H1 (cell line): ENCODE measurements around the gene EPHB1. TPM values are rescaled to one million over a fixed set of nuclear protein-coding genes. Genes with fewer than 3 reads are reported as not detected.

Experiments used
- CTCF ChIA-PET: fragments of 300-600 bp; sonication (Branson Sonifier 250); formaldehyde crosslinking; loops from one replicate; lab custom pipeline; 2021; ENCODE audit not compliant: partially characterized antibody; lab: Charles Lee
- POLR2A ChIA-PET: fragments of 300-600 bp; sonication (Branson Sonifier 250); formaldehyde crosslinking; loops from one replicate; lab custom pipeline; 2021; ENCODE audit warnings: inconsistent platforms; ENCODE audit not compliant: partially characterized antibody; lab: Charles Lee
- DNase-seq, 2 experiments: peaks; one replicate each; pipeline versions ENCODE4 v3.0.0 to v3.0.0-alpha.2; 2010 to 2022; ENCODE audit warnings: low spot score in 2 of 2, low read depth in 1 of 2, mixed read lengths in 1 of 2
- FAIRE-seq: peaks from 2 replicates; lab custom pipeline; 2011; peaks lifted over from hg19 to GRCh38; lab: Jason Lieb, UNC
- H2AFZ ChIP-seq: 2 replicates; pipeline ENCODE4 v1.8.1; 2012; ENCODE audit warnings: low read length, inconsistent platforms
- H2AK5ac ChIP-seq: 2 replicates; pipeline ENCODE4 v1.6.1; 2013; ENCODE audit warnings: low read depth, low read length
- H2BK120ac ChIP-seq: replicated peaks from 2 replicates; pipeline ENCODE3; 2013; ENCODE audit warnings: low read depth, low read length, inconsistent platforms
- H2BK12ac ChIP-seq: 2 replicates; pipeline ENCODE4 v1.6.1; 2013; ENCODE audit warnings: low read depth, low read length
- H2BK15ac ChIP-seq: 2 replicates; pipeline ENCODE4 v1.6.1; 2013; ENCODE audit warnings: low read length
- H2BK20ac ChIP-seq: 2 replicates; pipeline ENCODE4 v1.6.1; 2013; ENCODE audit warnings: low read length
- H2BK5ac ChIP-seq: 2 replicates; pipeline ENCODE4 v1.6.1; 2013; ENCODE audit warnings: low read depth, low read length
- H3K14ac ChIP-seq: 2 replicates; pipeline ENCODE4 v1.6.1; 2013; ENCODE audit warnings: inconsistent platforms; ENCODE audit not compliant: insufficient read length
- H3K18ac ChIP-seq: 2 replicates; pipeline ENCODE4 v1.6.1; 2013; ENCODE audit warnings: low read length; ENCODE audit errors: extremely low read depth
- H3K23ac ChIP-seq: 2 replicates; pipeline ENCODE4 v1.6.1; 2013; ENCODE audit warnings: inconsistent platforms; ENCODE audit not compliant: insufficient read length
- H3K23me2 ChIP-seq: 2 replicates; pipeline ENCODE4 v1.6.1; 2013; ENCODE audit warnings: low read depth, low read length
- H3K27ac ChIP-seq: 2 replicates; pipeline ENCODE4 v1.6.1; 2011; ENCODE audit warnings: low read depth, low read length, inconsistent platforms
- H3K27me3 ChIP-seq, 4 experiments: replicated peaks in 1 of 4; 1 replicate in 1 of 4; 2 replicates in 3 of 4; pipeline versions ENCODE4 v1.6.1 to v1.8.1; 2011 to 2013; ENCODE audit warnings: low read length in 3 of 4, mild to moderate bottlenecking in 3 of 4, inconsistent platforms in 2 of 4, mixed read lengths in 2 of 4, moderate library complexity in 1 of 4; ENCODE audit not compliant: control insufficient read depth in 3 of 4, insufficient read depth in 3 of 4; ENCODE audit errors: extremely low read depth in 1 of 4
- H3K36me3 ChIP-seq, 4 experiments: 2 replicates each; pipeline versions ENCODE4 v1.6.1 to v1.8.1; 2011 to 2013; ENCODE audit warnings: mild to moderate bottlenecking in 4 of 4, low read length in 3 of 4, moderate library complexity in 2 of 4, control low read depth in 1 of 4, inconsistent platforms in 1 of 4; ENCODE audit not compliant: insufficient read depth in 4 of 4, control insufficient read depth in 2 of 4
- H3K4ac ChIP-seq: replicated peaks from 2 replicates; pipeline ENCODE3; 2013; ENCODE audit warnings: low read length, low read depth, mixed read lengths, inconsistent platforms; ENCODE audit not compliant: insufficient read length
- H3K4me1 ChIP-seq, 4 experiments: replicated peaks in 1 of 4; 1 replicate in 1 of 4; 2 replicates in 3 of 4; pipeline versions ENCODE4 v1.6.1 to v1.8.1; 2011 to 2013; ENCODE audit warnings: low read length in 3 of 4, inconsistent platforms in 2 of 4, mixed read lengths in 1 of 4; ENCODE audit not compliant: insufficient read depth in 4 of 4, control insufficient read depth in 3 of 4
- H3K4me2 ChIP-seq, 2 experiments: 2 replicates each; pipeline versions ENCODE4 v1.6.1 to v1.8.1; 2011 to 2013; ENCODE audit warnings: low read depth in 2 of 2, low read length in 2 of 2, control low read depth in 1 of 2, inconsistent platforms in 1 of 2, mild to moderate bottlenecking in 1 of 2; ENCODE audit not compliant: insufficient read depth in 1 of 2
- H3K4me3 ChIP-seq, 4 experiments: fragments of 200-600, 300-600 bp in 1 of 4; sonication (generic), shearing (Covaris generic), sonication (Bioruptor Twin) in 1 of 4; 2 replicates each; pipeline versions ENCODE4 v1.5.1 to v1.8.1; 2011 to 2016; ENCODE audit warnings: low read length in 4 of 4, low read depth in 3 of 4, control low read depth in 2 of 4, inconsistent platforms in 2 of 4, mild to moderate bottlenecking in 2 of 4, mixed read lengths in 1 of 4, moderate library complexity in 1 of 4; ENCODE audit not compliant: insufficient read depth in 2 of 4; ENCODE audit errors: extremely low read depth in 1 of 4
- H3K56ac ChIP-seq: replicated peaks from 2 replicates; pipeline ENCODE3; 2013; ENCODE audit warnings: low read depth, mild to moderate bottlenecking, mixed read lengths, low read length, inconsistent platforms; ENCODE audit not compliant: insufficient read length
- H3K79me1 ChIP-seq: 2 replicates; pipeline ENCODE4 v1.6.1; 2013; ENCODE audit warnings: low read depth, low read length, control low read depth
- H3K79me2 ChIP-seq, 2 experiments: 2 replicates each; pipeline versions ENCODE4 v1.6.1 to v1.8.1; 2012 to 2013; ENCODE audit warnings: low read length in 2 of 2, mild to moderate bottlenecking in 2 of 2, inconsistent platforms in 1 of 2; ENCODE audit not compliant: insufficient read depth in 2 of 2, control insufficient read depth in 1 of 2
- H3K9ac ChIP-seq, 4 experiments: replicated peaks in 1 of 4; 1 replicate in 1 of 4; 2 replicates in 3 of 4; pipeline versions ENCODE4 v1.6.1 to v1.8.1; 2011 to 2013; ENCODE audit warnings: low read depth in 3 of 4, low read length in 3 of 4, control low read depth in 2 of 4, mild to moderate bottlenecking in 2 of 4, moderate library complexity in 2 of 4, inconsistent platforms in 1 of 4; ENCODE audit errors: extremely low read depth in 1 of 4
- H3K9me3 ChIP-seq, 2 experiments: 2 replicates each; pipeline versions ENCODE4 v1.6.1 to v1.8.1; 2012 to 2013; ENCODE audit warnings: mild to moderate bottlenecking in 2 of 2, moderate library complexity in 2 of 2, control low read depth in 1 of 2, inconsistent platforms in 1 of 2, low read depth in 1 of 2, low read length in 1 of 2, mixed read lengths in 1 of 2; ENCODE audit not compliant: insufficient read depth in 2 of 2
- H4K20me1 ChIP-seq, 2 experiments: replicated peaks in 1 of 2; 2 replicates each; pipeline versions ENCODE3 to v1.8.1; 2011 to 2013; ENCODE audit warnings: inconsistent platforms in 2 of 2, low read length in 2 of 2, mild to moderate bottlenecking in 1 of 2; ENCODE audit not compliant: insufficient read depth in 2 of 2, control insufficient read depth in 1 of 2
- H4K5ac ChIP-seq: 2 replicates; pipeline ENCODE4 v1.6.1; 2013; ENCODE audit warnings: low read length, low read depth, mixed read lengths, inconsistent platforms; ENCODE audit not compliant: insufficient read length
- H4K8ac ChIP-seq: 2 replicates; pipeline ENCODE4 v1.8.0; 2013; ENCODE audit warnings: mild to moderate bottlenecking, moderate library complexity, low read length, inconsistent platforms; ENCODE audit not compliant: insufficient read depth; ENCODE audit errors: extremely low read depth
- H4K91ac ChIP-seq: replicated peaks from 2 replicates; pipeline ENCODE3; 2013; ENCODE audit warnings: low read length, mixed read lengths, inconsistent platforms; ENCODE audit not compliant: insufficient read length
- BRCA1 ChIP-seq: IDR thresholded peaks from 2 replicates; pipeline ENCODE4 v1.6.1; 2012; ENCODE audit warnings: low read depth, low read length, improper control_type of control experiment
- CEBPB ChIP-seq: IDR thresholded peaks from 2 replicates; pipeline ENCODE4 v1.6.1; 2012; ENCODE audit warnings: low read depth, low read length
- E2F6 ChIP-seq: IDR thresholded peaks from 2 replicates; pipeline ENCODE4 v1.6.1; 2012; ENCODE audit warnings: inconsistent platforms
- FOSL1 ChIP-seq: IDR thresholded peaks from 2 replicates; pipeline ENCODE4 v1.6.1; 2011; ENCODE audit warnings: mild to moderate bottlenecking, low read depth, low read length, moderate library complexity; ENCODE audit not compliant: insufficient read depth
- GTF2F1 ChIP-seq: IDR thresholded peaks from 2 replicates; pipeline ENCODE4 v1.6.1; 2012; ENCODE audit warnings: low read depth, low read length, improper control_type of control experiment, borderline replicate concordance
- HDAC2 ChIP-seq, 2 experiments: fragments of 300-600 bp in 1 of 2; sonication (generic) in 1 of 2; IDR thresholded peaks; 2 replicates each; pipeline ENCODE4 v1.6.1; 2011 to 2012; ENCODE audit warnings: low read depth in 2 of 2, low read length in 2 of 2, mild to moderate bottlenecking in 2 of 2, moderate library complexity in 2 of 2, borderline replicate concordance in 1 of 2, inconsistent platforms in 1 of 2
- JUN ChIP-seq: IDR thresholded peaks from 2 replicates; pipeline ENCODE4 v1.6.1; 2011; ENCODE audit warnings: low read depth, mild to moderate bottlenecking, improper control_type of control experiment, low read length
- KDM4A ChIP-seq: IDR thresholded peaks from one replicate; pipeline ENCODE4 v1.7.1; 2012; ENCODE audit warnings: low read depth, mild to moderate bottlenecking, moderate library complexity, low read length, inconsistent platforms; ENCODE audit not compliant: severe bottlenecking
- POLR2A ChIP-seq, 2 experiments: IDR thresholded peaks; 1 replicate in 1 of 2; 2 replicates in 1 of 2; pipeline ENCODE4 v1.6.1; 2011; ENCODE audit warnings: low read depth in 2 of 2, low read length in 2 of 2, mild to moderate bottlenecking in 2 of 2; ENCODE audit errors: control extremely low read depth in 1 of 2
- SIRT6 ChIP-seq: IDR thresholded peaks from one replicate; pipeline ENCODE4 v1.7.1; 2012; ENCODE audit warnings: low read length, inconsistent platforms
- SP4 ChIP-seq: IDR thresholded peaks from 2 replicates; pipeline ENCODE4 v1.6.1; 2012; ENCODE audit warnings: low read length, inconsistent platforms
- TAF7 ChIP-seq: optimal IDR thresholded peaks from 2 replicates; pipeline ENCODE3; 2011; ENCODE audit warnings: low read depth, mild to moderate bottlenecking, inconsistent platforms, low read length, moderate library complexity, borderline replicate concordance
- WGBS, 2 experiments: shearing (Covaris generic) in 1 of 2; methylation state at CpG; one replicate each; pipeline versions ENCODE4 v1.1.6 to v1.1.7; 2013 to 2015; ENCODE audit warnings: low lambda C conversion rate in 2 of 2, mixed read lengths in 2 of 2, inconsistent platforms in 1 of 2, low coverage in 1 of 2, missing lambda C conversion rate in 1 of 2; ENCODE audit not compliant: insufficient replicate concordance in 2 of 2, insufficient coverage in 1 of 2, insufficient read length in 1 of 2; ENCODE audit errors: extremely low coverage in 1 of 2, missing lambda C conversion rate in 1 of 2; 5-methylcytosine and 5-hydroxymethylcytosine counted together
- polyA plus RNA-seq, 7 experiments: library from polyadenylated mRNA; depleted of rRNA in 3 of 7; stranded (reverse) in 5 of 7; unstranded in 2 of 7; fragments of >200 nt in 5 of 7; fragments of 200-250 nt in 2 of 7; gene quantifications; 1 replicate in 5 of 7; 2 replicates in 1 of 7; 4 replicates in 1 of 7; pipeline versions ENCODE4 v1.2.1 to v1.2.3, GENCODE V29; 2011 to 2013; ENCODE audit warnings: missing spikeins in 2 of 7, mixed read lengths in 2 of 7
- total RNA-seq: library from RNA; stranded (reverse); fragmentation: NEBNext Ultra II Directional; extraction: Animal tissue kit (Norgen Biotek cat#: 25700); gene quantifications from 2 replicates; pipeline ENCODE4 v1.2.1, GENCODE V29; 2021

The EPHB1 gene
- total and polyA plus RNA-seq, 2 of the 8 experiments (the other 6 are each of a cell fraction or from before 2014, with no cell fraction given): 3.5 to 5.9 TPM

DNA sequence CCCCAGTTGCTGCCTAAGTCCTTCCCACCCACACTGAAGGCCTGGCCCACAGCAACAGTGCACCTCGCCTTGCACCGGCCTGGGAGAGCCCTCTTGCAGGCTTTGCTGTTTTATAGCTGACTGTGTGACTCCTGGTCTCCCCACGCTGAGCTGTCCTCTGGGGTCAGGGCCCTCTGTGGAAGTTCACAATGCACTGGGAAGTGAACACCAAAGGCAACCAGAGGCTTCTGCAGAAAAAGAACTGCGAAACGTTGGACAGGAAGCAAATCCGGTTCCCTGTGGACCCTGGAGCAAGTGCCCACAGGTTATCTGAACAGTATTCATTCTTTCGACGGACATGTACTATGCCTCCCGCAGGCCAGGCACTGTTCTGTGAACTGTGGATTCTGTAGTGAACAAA lies 737 bp upstream of the EPHB1 start:
- no peak overlapping the region for H2AK5ac ChIP-seq
- CTCF ChIA-PET: interaction anchor here (0.6 to 9.0 kb wide), 71 partner anchors 8 to 1044 kb away, joined by 3 to 84 read pairs (median 5); partner anchors contain the start of gene KY
- FAIRE-seq (no peak), DNase-seq (no peak)
- no peak overlapping the region for H3K14ac ChIP-seq
- H3K9ac ChIP-seq: no peak overlapping the region
- H3K4ac ChIP-seq: no peak overlapping the region
- 87% methylated on average over 9 of the region's 9 CpGs; no CpG with 5 or more reads in 1 of the 2 experiments for WGBS, 2 experiments
- no peak overlapping the region for H3K56ac ChIP-seq
- no peak overlapping the region for H3K27ac ChIP-seq
- no peak overlapping the region for H4K8ac ChIP-seq
- no peaks in the 10 kb centered on the region; the same call in 1 of the 2 replicates for H3K79me1 ChIP-seq
- H3K27me3 ChIP-seq: peaks cover 14 to 42% (median 33%) of the 10 kb centered on the region in 4 experiments
- no peak overlapping the region for H4K91ac ChIP-seq
- no peak overlapping the region for H2BK5ac ChIP-seq
- H2BK15ac ChIP-seq: no peak overlapping the region
- H3K4me3 ChIP-seq: no peak overlapping the region
- H2BK12ac ChIP-seq: no peak overlapping the region
- no peaks in the 10 kb centered on the region for H3K9me3 ChIP-seq
- no peak overlapping the region for H2BK20ac ChIP-seq
- no peak overlapping the region for H4K5ac ChIP-seq
- peaks cover 3 to 17% (median 12%) of the 10 kb centered on the region in 4 experiments; a peak in 6 of 7 replicates for H3K4me1 ChIP-seq
- H3K4me2 ChIP-seq: no peak overlapping the region; a peak in 1 of 4 replicates
- no peak overlapping the region for H3K23ac ChIP-seq
- peaks cover 1 to 2% of the 10 kb centered on the region in 2 experiments for H4K20me1 ChIP-seq
- POLR2A ChIA-PET: no interaction called here
- no peak overlapping the region for H2BK120ac ChIP-seq
- H3K18ac ChIP-seq: no peak overlapping the region
- H3K79me2 ChIP-seq: no peaks in the 10 kb centered on the region
- no peaks in the 10 kb centered on the region; a peak in 1 of 8 replicates for H3K36me3 ChIP-seq
- peaks cover 19% of the 10 kb centered on the region; the same call in 1 of the 2 replicates for H3K23me2 ChIP-seq
- H2AFZ ChIP-seq: 0 out of 2 replicates have a peak overlapping the region, but pooled peaks have one; percentile 68
- TF ChIP-seq JUN: no peak
- TF ChIP-seq CEBPB: no peak
- no peak for TF ChIP-seq HDAC2 (IDR thresholded peaks at IDR 0.05; ENCODE audit: borderline replicate concordance in 1 of 2, low read depth in 2 of 2, low read length in 2 of 2)
- TF ChIP-seq BRCA1: no peak
- no peak for TF ChIP-seq POLR2A (IDR thresholded peaks at IDR 0.05; ENCODE audit: control extremely low read depth in 1 of 2, low read depth in 2 of 2, low read length in 2 of 2)
- no peak for TF ChIP-seq E2F6
- no peak for TF ChIP-seq FOSL1
- TF ChIP-seq SP4: no peak
- no peak for TF ChIP-seq TAF7
- TF ChIP-seq KDM4A: no peak
- TF ChIP-seq GTF2F1: no peak
- no peak for TF ChIP-seq SIRT6
